Parathyroid adenoma (tissue), 2 donors: ENCODE measurements around the gene F2RL3.

Source experiments
- H2AFZ ChIP-seq: fragments of 300-600 bp; sonication (generic); one replicate; pipeline ENCODE4 v1.7.0; 2017; ENCODE audit warnings: antibody characterized with exemption, mild to moderate bottlenecking
- H3K27ac ChIP-seq: fragments of 300-600 bp; sonication (generic); one replicate; pipeline ENCODE4 v1.7.0; 2017
- H3K27me3 ChIP-seq: fragments of 300-600 bp; sonication (generic); one replicate; pipeline ENCODE4 v1.7.0; 2017; ENCODE audit warnings: low read length; ENCODE audit not compliant: control insufficient read depth, insufficient read depth
- H3K36me3 ChIP-seq: fragments of 300-600 bp; sonication (generic); one replicate; pipeline ENCODE4 v1.7.0; 2017; ENCODE audit warnings: low read length; ENCODE audit not compliant: control insufficient read depth, insufficient read depth
- H3K4me1 ChIP-seq: fragments of 300-600 bp; sonication (generic); one replicate; pipeline ENCODE4 v1.7.0; 2017; ENCODE audit warnings: control low read depth
- H3K4me2 ChIP-seq: fragments of 300-600 bp; sonication (generic); one replicate; pipeline ENCODE4 v1.7.0; 2017; ENCODE audit warnings: low read length
- H3K4me3 ChIP-seq: fragments of 300-600 bp; sonication (generic); one replicate; pipeline ENCODE4 v1.7.0; 2017; ENCODE audit warnings: low read depth, low read length
- H3K79me2 ChIP-seq: fragments of 300-600 bp; sonication (generic); one replicate; pipeline ENCODE4 v1.7.0; 2017; ENCODE audit warnings: control low read depth
- H3K9ac ChIP-seq: fragments of 300-600 bp; sonication (generic); one replicate; pipeline ENCODE4 v1.7.0; 2017; ENCODE audit warnings: mild to moderate bottlenecking
- H3K9me3 ChIP-seq: fragments of 300-600 bp; sonication (generic); one replicate; pipeline ENCODE4 v1.7.0; 2017; ENCODE audit warnings: low read length; ENCODE audit not compliant: control insufficient read depth
- TF ChIP-seq, protein P1 (sequence below): fragments of 300-600 bp; sonication (generic); IDR thresholded peaks from one replicate; pipeline ENCODE4 v1.7.0; 2017; ENCODE audit warnings: antibody characterized with exemption, mild to moderate bottlenecking
- donor health status: primary hyperparathyroidism.

F2RL3 gene

GRCh38 chr19:16868423-16869130 lies 20.2 kb upstream of the F2RL3 start:
- Histone ChIP-seq H3K9me3 (no peaks in the 10 kb centered on the region), H2AFZ (no peak overlapping the region), H3K27me3 (no peaks in the 10 kb centered on the region), H3K4me3 (no peak overlapping the region), H3K79me2 (peaks cover 16% of the 10 kb centered on the region), H3K27ac (no peak overlapping the region), H3K36me3 (no peaks in the 10 kb centered on the region), H3K9ac (no peak overlapping the region), H3K4me1 (no peaks in the 10 kb centered on the region), H3K4me2 (no peak overlapping the region)
- TF ChIP-seq, protein P1, sequence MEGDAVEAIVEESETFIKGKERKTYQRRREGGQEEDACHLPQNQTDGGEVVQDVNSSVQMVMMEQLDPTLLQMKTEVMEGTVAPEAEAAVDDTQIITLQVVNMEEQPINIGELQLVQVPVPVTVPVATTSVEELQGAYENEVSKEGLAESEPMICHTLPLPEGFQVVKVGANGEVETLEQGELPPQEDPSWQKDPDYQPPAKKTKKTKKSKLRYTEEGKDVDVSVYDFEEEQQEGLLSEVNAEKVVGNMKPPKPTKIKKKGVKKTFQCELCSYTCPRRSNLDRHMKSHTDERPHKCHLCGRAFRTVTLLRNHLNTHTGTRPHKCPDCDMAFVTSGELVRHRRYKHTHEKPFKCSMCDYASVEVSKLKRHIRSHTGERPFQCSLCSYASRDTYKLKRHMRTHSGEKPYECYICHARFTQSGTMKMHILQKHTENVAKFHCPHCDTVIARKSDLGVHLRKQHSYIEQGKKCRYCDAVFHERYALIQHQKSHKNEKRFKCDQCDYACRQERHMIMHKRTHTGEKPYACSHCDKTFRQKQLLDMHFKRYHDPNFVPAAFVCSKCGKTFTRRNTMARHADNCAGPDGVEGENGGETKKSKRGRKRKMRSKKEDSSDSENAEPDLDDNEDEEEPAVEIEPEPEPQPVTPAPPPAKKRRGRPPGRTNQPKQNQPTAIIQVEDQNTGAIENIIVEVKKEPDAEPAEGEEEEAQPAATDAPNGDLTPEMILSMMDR: no peak

- no peaks in the 10 kb centered on the region for H3K36me3 ChIP-seq
- H3K79me2 ChIP-seq: peaks cover 16% of the 10 kb centered on the region
- no peak overlapping the region for H3K4me2 ChIP-seq
- no peak overlapping the region for H3K9ac ChIP-seq
- no peak overlapping the region for H3K4me3 ChIP-seq
- no peak overlapping the region for H3K27ac ChIP-seq
- H3K9me3 ChIP-seq: no peaks in the 10 kb centered on the region
- no peak overlapping the region for H2AFZ ChIP-seq
- no peaks in the 10 kb centered on the region for H3K4me1 ChIP-seq
- TF ChIP-seq, protein P1: no peak
- H3K27me3 ChIP-seq: no peaks in the 10 kb centered on the region
Observed at GRCh38 chr19:16869331-16869972, 19.3 kb upstream of the F2RL3 start.

DNA sequence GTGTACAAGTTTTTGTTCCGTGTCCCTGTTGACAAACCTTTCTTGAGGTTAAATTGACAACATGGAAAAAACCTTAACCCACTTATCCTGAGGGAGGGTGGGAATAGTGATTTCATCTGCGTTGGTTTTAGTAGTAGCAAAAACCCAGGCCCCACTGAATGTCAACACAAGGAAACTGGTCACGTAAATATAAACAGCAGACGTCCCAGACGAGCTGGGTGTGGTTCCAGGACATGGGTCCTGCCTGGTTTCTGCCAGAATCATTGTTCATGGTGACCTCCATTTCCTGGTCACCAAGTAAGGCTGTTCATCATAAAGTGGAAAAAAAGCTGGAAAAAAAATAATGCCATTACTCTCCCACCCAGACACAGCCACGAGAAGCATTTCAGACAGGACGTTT lies 16.9 kb upstream of the F2RL3 start:
- Histone ChIP-seq H3K9ac (no peak overlapping the region), H3K4me1 (no peaks in the 10 kb centered on the region), H2AFZ (no peak overlapping the region), H3K27ac (peak overlapping the region; percentile 76), H3K4me3 (no peak overlapping the region), H3K9me3 (no peaks in the 10 kb centered on the region), H3K4me2 (no peak overlapping the region), H3K79me2 (peaks cover 14% of the 10 kb centered on the region), H3K27me3 (no peaks in the 10 kb centered on the region), H3K36me3 (no peaks in the 10 kb centered on the region)
- TF ChIP-seq, protein P1: no peak

DNA sequence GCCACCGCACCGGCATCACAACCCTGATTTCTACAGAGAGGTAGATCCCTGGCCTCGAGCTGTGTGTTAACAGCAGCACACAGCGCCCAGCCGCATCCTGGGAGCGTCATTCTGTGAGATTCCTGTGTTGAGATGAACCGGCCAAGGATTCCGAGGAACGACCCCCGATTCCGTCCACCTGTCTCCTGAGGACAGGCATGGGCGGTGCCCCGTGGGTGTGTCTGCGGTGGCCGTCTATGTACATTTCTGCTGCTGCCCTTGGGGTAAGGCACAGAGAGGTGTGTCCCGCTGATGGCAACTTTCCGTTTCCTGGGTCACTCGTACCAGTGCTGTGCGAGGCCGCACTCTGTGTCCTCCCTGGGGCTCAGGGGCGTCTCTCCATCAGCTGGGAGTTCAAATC lies 16.1 kb upstream of the F2RL3 start:
- peak overlapping the region; percentile 76 for H3K27ac ChIP-seq
- H3K4me1 ChIP-seq: no peaks in the 10 kb centered on the region
- H3K4me3 ChIP-seq: no peak overlapping the region
- no peaks in the 10 kb centered on the region for H3K36me3 ChIP-seq
- H3K79me2 ChIP-seq: peaks cover 8% of the 10 kb centered on the region
- no peaks in the 10 kb centered on the region for H3K9me3 ChIP-seq
- TF ChIP-seq, protein P1: no peak
- no peak overlapping the region for H2AFZ ChIP-seq
- H3K9ac ChIP-seq: no peak overlapping the region
- H3K4me2 ChIP-seq: no peak overlapping the region
- H3K27me3 ChIP-seq: no peaks in the 10 kb centered on the region
